B cell (primary cell): Measurements from ENCODE around the gene TMCO6. TPM values are rescaled to one million over a fixed set of nuclear protein-coding genes. Genes with fewer than 3 reads are reported as not detected.

Source experiments
- ATAC-seq: fragments of 200-7000 bp; cut with Tn5 transposase; one replicate; pipeline ENCODE4 v1.10.0; 2021; ENCODE audit warnings: low read depth, mild to moderate bottlenecking, moderate number of reproducible peaks, moderate library complexity
- CTCF ChIA-PET: fragments of 350-600 bp; sonication (Branson Sonifier 250); formaldehyde crosslinking; loops from one replicate; lab custom pipeline; 2021; ENCODE audit warnings: antibody characterized with exemption, inconsistent platforms; lab: Charles Lee
- POLR2A ChIA-PET: fragments of 350-600 bp; sonication (Branson Sonifier 250); formaldehyde crosslinking; loops from one replicate; lab custom pipeline; 2021; ENCODE audit warnings: antibody characterized with exemption; lab: Charles Lee
- DNase-seq: peaks from one replicate; pipeline ENCODE4 v3.0.0; 2013
- H2AFZ ChIP-seq: 2 replicates; pipeline ENCODE4 v1.6.1; 2012; ENCODE audit warnings: mild to moderate bottlenecking, low read depth, low read length; ENCODE audit not compliant: insufficient read depth, poor library complexity, severe bottlenecking
- H3K27ac ChIP-seq, 2 donors: 1 replicate in 1 of 2; 2 replicates in 1 of 2; pipeline ENCODE4 v1.5.1; 2012 to 2013; ENCODE audit warnings: low read length in 2 of 2, mild to moderate bottlenecking in 2 of 2, moderate library complexity in 1 of 2
- H3K27me3 ChIP-seq, 4 experiments: fragments of 200-600 bp in 1 of 4; sonication (generic) in 1 of 4; replicated peaks in 1 of 4; 1 replicate in 2 of 4; 2 replicates in 2 of 4; pipeline versions ENCODE4 v1.6.1 to v1.7.0; 2013 to 2016; ENCODE audit warnings: low read length in 3 of 4, mild to moderate bottlenecking in 2 of 4, mixed read lengths in 1 of 4, moderate library complexity in 1 of 4; ENCODE audit not compliant: insufficient read depth in 4 of 4, control insufficient read depth in 3 of 4; ENCODE audit errors: control extremely low read depth in 1 of 4
- H3K36me3 ChIP-seq, 2 experiments: replicated peaks in 1 of 2; 1 replicate in 1 of 2; 2 replicates in 1 of 2; pipeline versions ENCODE4 v1.6.1 to v1.7.1; 2013; ENCODE audit warnings: low read length in 1 of 2; ENCODE audit not compliant: insufficient read depth in 2 of 2, control insufficient read depth in 1 of 2; ENCODE audit errors: control extremely low read depth in 1 of 2, extremely low read depth in 1 of 2
- H3K4me1 ChIP-seq, 2 donors: fragments of 200-600 bp in 1 of 2; sonication (generic) in 1 of 2; 1 replicate in 1 of 2; 2 replicates in 1 of 2; pipeline versions ENCODE4 v1.5.1 to v1.6.1; 2013 to 2017; ENCODE audit warnings: low read length in 2 of 2; ENCODE audit not compliant: control insufficient read depth in 2 of 2, insufficient read depth in 2 of 2
- H3K4me2 ChIP-seq: replicated peaks from 2 replicates; pipeline ENCODE3; 2012; ENCODE audit warnings: mild to moderate bottlenecking, low read depth, low read length; ENCODE audit not compliant: poor library complexity, severe bottlenecking
- H3K4me3 ChIP-seq, 5 experiments: fragments of 200-600 bp in 1 of 5; sonication (generic) in 1 of 5; 1 replicate in 3 of 5; 2 replicates in 2 of 5; pipeline versions ENCODE4 v1.5.1 to v1.7.0; 2011 to 2016; ENCODE audit warnings: low read length in 4 of 5, mild to moderate bottlenecking in 4 of 5, low read depth in 2 of 5, control low read depth in 1 of 5, moderate library complexity in 1 of 5; ENCODE audit not compliant: insufficient read depth in 1 of 5; ENCODE audit errors: control extremely low read depth in 1 of 5, extremely low read depth in 1 of 5
- H3K79me2 ChIP-seq: fragments of 200-600 bp; sonication (generic); one replicate; pipeline ENCODE4 v1.6.0; 2016; ENCODE audit warnings: low read length; ENCODE audit not compliant: control insufficient read depth, insufficient read depth
- H3K9ac ChIP-seq: fragments of 200-600 bp; sonication (generic); 2 replicates; pipeline ENCODE4 v1.6.1; 2017; ENCODE audit warnings: mild to moderate bottlenecking, low read length, moderate library complexity
- H3K9me3 ChIP-seq, 3 donors: one replicate each; pipeline versions ENCODE4 v1.6.1 to v1.7.1; 2013; ENCODE audit warnings: low read length in 2 of 3; ENCODE audit not compliant: control insufficient read depth in 2 of 3, insufficient read depth in 1 of 3; ENCODE audit errors: control extremely low read depth in 1 of 3
- H4K20me1 ChIP-seq: 2 replicates; pipeline ENCODE4 v1.6.0; 2012; ENCODE audit warnings: mild to moderate bottlenecking, low read length; ENCODE audit not compliant: insufficient read depth, control insufficient read depth, poor library complexity, severe bottlenecking
- H3K27ac Mint-ChIP-seq: one replicate; pipeline ENCODE4 v1.8.0; 2021; ENCODE audit warnings: mixed read lengths
- H3K27me3 Mint-ChIP-seq: one replicate; pipeline ENCODE4 v1.8.0; 2021; ENCODE audit warnings: mixed read lengths
- H3K4me1 Mint-ChIP-seq: one replicate; pipeline ENCODE4 v1.8.0; 2021; ENCODE audit warnings: mixed read lengths
- H3K4me3 Mint-ChIP-seq: one replicate; pipeline ENCODE4 v1.8.0; 2021; ENCODE audit warnings: mixed read lengths
- H3K9me3 Mint-ChIP-seq: one replicate; pipeline ENCODE4 v1.8.0; 2022; ENCODE audit warnings: mixed read lengths; ENCODE audit not compliant: insufficient read depth
- CTCF ChIP-seq: fragments of 200-600 bp; IDR thresholded peaks from one replicate; pipeline ENCODE4 v1.8.0; 2022; ENCODE audit warnings: antibody characterized with exemption, mild to moderate bottlenecking
- EZH2 ChIP-seq: IDR thresholded peaks from 2 replicates; pipeline ENCODE4 v1.6.1; 2012; ENCODE audit warnings: borderline replicate concordance, low read depth, mild to moderate bottlenecking, moderate library complexity, low read length; ENCODE audit not compliant: insufficient read depth, poor library complexity, severe bottlenecking
- WGBS: methylation state at CpG from one replicate; pipeline ENCODE4 v1.1.5; 2013; ENCODE audit warnings: missing lambda C conversion rate; ENCODE audit not compliant: insufficient coverage; 5-methylcytosine and 5-hydroxymethylcytosine counted together
- intact Hi-C: fragments of 100-400 bp; cut with micrococcal nuclease; formaldehyde crosslinking; loops from one replicate; pipeline ENCODE4 v1.10.0; 2022
- polyA plus RNA-seq: library from polyadenylated mRNA; depleted of rRNA; stranded (reverse); fragments of >200 nt; gene quantifications from 2 replicates; pipeline ENCODE4 v1.2.3, GENCODE V29; 2012
- total RNA-seq, 2 donors: library from RNA; stranded (reverse); fragments of 120-200 nt in 1 of 2; gene quantifications; 1 replicate in 1 of 2; 2 replicates in 1 of 2; pipeline versions ENCODE4 v1.2.3 to v1.2.4, GENCODE V29; 2013 to 2022

The TMCO6 gene
- total and polyA plus RNA-seq, 2 donors (not counting 1 experiment from before 2014, with no cell fraction given): 33.3 to 70.4 TPM

- Mint-ChIP-seq H3K9me3 (peaks cover 3% of the 10 kb centered on the region), H3K27me3 (peaks cover 18% of the 10 kb centered on the region), H3K4me3 (peak overlapping the region; percentile 95), H3K27ac (peak overlapping the region; percentile 10), H3K4me1 (peaks cover 21% of the 10 kb centered on the region)
- H3K36me3 ChIP-seq: no peaks in the 10 kb centered on the region
- H3K27ac ChIP-seq: no peak overlapping the region
- WGBS: 2% methylated on average over 51 of the region's 51 CpGs
- DNase-seq (peak; percentile 68), ATAC-seq (peak; percentile 74)
- TF ChIP-seq CTCF (no peak), EZH2 (no peak)
- H3K4me1 ChIP-seq: peaks cover 16 to 19% of the 10 kb centered on the region in 2 donors
- no peaks in the 10 kb centered on the region for H4K20me1 ChIP-seq
- intact Hi-C loops: no loop called here
- peak overlapping the region; percentile 61 to 67 (median 66) for H3K4me3 ChIP-seq
- CTCF ChIA-PET: interaction anchor here (0.6 to 1.2 kb wide), 6 partner anchors 10 to 280 kb away, joined by 3 to 4 read pairs (median 3); partner anchors contain the start of gene EIF4EBP3
- H2AFZ ChIP-seq: peak overlapping the region; percentile 95
- H3K27me3 ChIP-seq: peaks cover 0 to 37% (median 14%) of the 10 kb centered on the region in 4 experiments
- POLR2A ChIA-PET: interaction anchor here (0.6 to 1.6 kb wide), 5 partner anchors 15 to 284 kb away, joined by 3 to 4 read pairs (median 4); partner anchors contain the start of genes EIF4EBP3, IK, NDUFA2 and WDR55
- H3K79me2 ChIP-seq: no peaks in the 10 kb centered on the region
- H3K4me2 ChIP-seq: peak overlapping the region; percentile 93
- peak overlapping the region; percentile 71 for H3K9ac ChIP-seq
- H3K9me3 ChIP-seq: peaks cover 0 to 13% (median 8%) of the 10 kb centered on the region in 3 donors
Observed at GRCh38 chr5:140632366-140633020, 6.8 kb upstream of the TMCO6 start.

DNA sequence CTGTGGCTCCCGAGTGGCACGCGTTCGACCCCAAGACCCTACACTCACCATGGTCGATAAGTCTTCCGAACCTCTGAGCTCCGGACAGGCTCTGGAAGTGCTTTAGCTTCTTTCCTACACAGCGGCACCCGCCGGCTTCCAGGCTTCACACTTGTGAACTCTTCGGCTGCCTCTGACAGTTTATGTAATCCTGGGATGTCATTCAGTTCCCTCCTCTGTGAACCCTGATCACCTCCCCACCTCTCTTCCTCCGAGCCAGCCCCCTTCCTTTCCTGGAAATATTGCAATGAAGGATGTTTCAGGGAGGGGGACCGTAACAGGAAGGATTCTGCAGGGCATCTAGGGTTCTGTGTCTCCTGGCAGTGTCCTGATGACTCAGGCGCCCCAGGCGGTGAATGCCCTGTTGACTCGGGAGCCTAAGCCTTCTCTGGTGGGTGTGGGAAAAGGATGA is 6.2 kb upstream of the TMCO6 start, which contains the start of gene CD14:
CD14 (minus strand) TSS at position 155 of the 451 bp plus-strand sequence; CDS start at position 51, 104 bp downstream.
- CTCF ChIA-PET: interaction anchor here (0.6 to 1.1 kb wide), 3 partner anchors 86 to 281 kb away, joined by 3 to 4 read pairs (median 3); partner anchors contain the start of gene EIF4EBP3
- intact Hi-C loops: no loop called here
- WGBS: 10% methylated on average over 9 of the region's 16 CpGs

More for the DNA sequence above, 6.2 kb upstream of the TMCO6 start, which contains the start of gene CD14:
- no peaks in the 10 kb centered on the region for H4K20me1 ChIP-seq
- Mint-ChIP-seq H3K9me3 (peaks cover 1% of the 10 kb centered on the region), H3K4me1 (peaks cover 21% of the 10 kb centered on the region), H3K27ac (peak within 1 kb of the TSS; percentile 10), H3K27me3 (peaks cover 17% of the 10 kb centered on the region), H3K4me3 (peak within 1 kb of the TSS; percentile 95)
- peak within 1 kb of the TSS; percentile 95 for H2AFZ ChIP-seq
- POLR2A ChIA-PET: interaction anchor here (0.6 to 1.6 kb wide), 5 partner anchors 14 to 285 kb away, joined by 3 to 4 read pairs (median 4); partner anchors contain the start of genes EIF4EBP3, IK, NDUFA2 and WDR55
- H3K9me3 ChIP-seq: peaks cover 0 to 8% (median 6%) of the 10 kb centered on the region in 3 donors
- H3K27me3 ChIP-seq: peaks cover 0 to 37% (median 14%) of the 10 kb centered on the region in 4 experiments
- no peaks in the 10 kb centered on the region for H3K79me2 ChIP-seq
- H3K4me3 ChIP-seq: peak within 1 kb of the TSS; percentile 61 to 67 (median 66)
- peak within 1 kb of the TSS; percentile 71 for H3K9ac ChIP-seq
- peaks cover 16 to 19% of the 10 kb centered on the region in 2 donors for H3K4me1 ChIP-seq
- H3K27ac ChIP-seq: no peak within 1 kb of the TSS
- no peaks in the 10 kb centered on the region for H3K36me3 ChIP-seq
- DNase-seq (no peak), ATAC-seq (no peak)
- H3K4me2 ChIP-seq: peak within 1 kb of the TSS; percentile 93
- no peak for TF ChIP-seq EZH2
- TF ChIP-seq CTCF: no peak
